Measurements from ENCODE around the gene BMPER.

BMPER gene

DNA sequence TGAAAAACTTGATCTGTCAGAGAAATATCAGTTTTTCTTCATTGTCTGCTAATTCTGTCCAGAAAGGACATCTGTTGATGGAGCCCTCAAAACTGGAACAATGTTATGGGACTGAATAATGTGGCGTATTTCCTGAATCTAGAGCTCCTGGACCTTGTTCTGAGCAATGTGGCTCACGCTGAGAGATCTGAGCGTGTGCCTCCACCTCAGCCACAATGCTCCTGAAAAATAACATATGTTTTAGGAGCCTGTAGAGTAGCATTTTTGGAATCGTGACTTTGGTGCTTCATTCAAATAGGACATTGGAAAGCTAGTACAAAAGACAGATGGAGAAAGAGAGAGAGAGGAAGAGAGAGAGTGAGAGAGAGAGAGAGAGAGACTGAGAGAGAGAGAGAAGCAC lies 110.3 kb downstream of the BMPER start:
- no peak overlapping the region for H3K27ac ChIP-seq
- TF ChIP-seq ZFX (IDR thresholded peaks at IDR 0.05) = no peak
- TF ChIP-seq, protein P1, sequence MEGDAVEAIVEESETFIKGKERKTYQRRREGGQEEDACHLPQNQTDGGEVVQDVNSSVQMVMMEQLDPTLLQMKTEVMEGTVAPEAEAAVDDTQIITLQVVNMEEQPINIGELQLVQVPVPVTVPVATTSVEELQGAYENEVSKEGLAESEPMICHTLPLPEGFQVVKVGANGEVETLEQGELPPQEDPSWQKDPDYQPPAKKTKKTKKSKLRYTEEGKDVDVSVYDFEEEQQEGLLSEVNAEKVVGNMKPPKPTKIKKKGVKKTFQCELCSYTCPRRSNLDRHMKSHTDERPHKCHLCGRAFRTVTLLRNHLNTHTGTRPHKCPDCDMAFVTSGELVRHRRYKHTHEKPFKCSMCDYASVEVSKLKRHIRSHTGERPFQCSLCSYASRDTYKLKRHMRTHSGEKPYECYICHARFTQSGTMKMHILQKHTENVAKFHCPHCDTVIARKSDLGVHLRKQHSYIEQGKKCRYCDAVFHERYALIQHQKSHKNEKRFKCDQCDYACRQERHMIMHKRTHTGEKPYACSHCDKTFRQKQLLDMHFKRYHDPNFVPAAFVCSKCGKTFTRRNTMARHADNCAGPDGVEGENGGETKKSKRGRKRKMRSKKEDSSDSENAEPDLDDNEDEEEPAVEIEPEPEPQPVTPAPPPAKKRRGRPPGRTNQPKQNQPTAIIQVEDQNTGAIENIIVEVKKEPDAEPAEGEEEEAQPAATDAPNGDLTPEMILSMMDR (conservative IDR thresholded peaks at IDR 0.05) = no peak

DNA sequence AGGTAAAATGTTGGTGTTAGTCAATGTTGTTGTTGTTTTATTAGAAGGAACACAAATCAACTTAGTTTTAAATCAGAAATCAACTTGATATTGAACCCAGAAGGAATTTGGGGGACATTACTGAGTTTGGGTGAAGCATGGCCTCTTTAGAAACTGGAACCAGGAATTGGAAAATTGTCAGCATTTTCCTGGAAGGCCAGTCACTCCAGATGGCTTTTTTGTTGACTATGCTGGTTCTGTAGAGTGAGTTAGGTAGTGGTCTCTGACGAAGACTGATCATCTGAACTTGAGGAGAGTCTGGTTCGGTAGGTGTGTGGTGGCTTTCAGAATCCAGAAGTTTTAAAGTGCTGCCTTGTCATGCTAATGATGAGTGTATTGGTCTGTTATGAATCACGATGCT lies 111.5 kb downstream of the BMPER start:
- H3K27ac ChIP-seq = no peak overlapping the region
- TF ChIP-seq, protein P1 (conservative IDR thresholded peaks at IDR 0.05) = no peak
- TF ChIP-seq ZFX (IDR thresholded peaks at IDR 0.05) = no peak

DNA sequence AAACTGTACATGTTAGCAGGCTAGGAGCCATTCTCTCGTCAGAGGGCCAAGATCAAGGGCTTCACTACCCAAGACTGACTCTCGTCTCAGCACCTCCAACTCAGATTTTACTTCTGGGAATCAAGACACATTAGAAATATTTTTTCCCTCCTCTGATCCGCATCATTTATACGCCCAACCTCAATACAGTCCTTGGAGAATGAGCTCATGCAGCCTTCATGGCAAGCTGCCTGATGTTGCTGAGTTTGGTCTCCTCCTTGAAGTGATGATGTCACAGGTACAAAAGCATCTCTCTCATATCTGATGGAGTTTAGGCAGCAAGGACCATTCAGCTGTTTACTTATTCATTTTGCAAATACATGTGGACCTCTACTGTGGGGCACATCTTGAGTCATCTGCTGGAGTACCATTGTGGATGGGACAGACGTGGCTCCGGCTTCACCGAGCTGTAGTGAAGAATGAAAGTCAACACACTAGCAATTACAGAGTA lies 114.0 kb downstream of the BMPER start:
- TF ChIP-seq, protein P1 (conservative IDR thresholded peaks at IDR 0.05) = no peak
- no peak for TF ChIP-seq ZFX (IDR thresholded peaks at IDR 0.05)
- H3K27ac ChIP-seq = no peak overlapping the region

DNA sequence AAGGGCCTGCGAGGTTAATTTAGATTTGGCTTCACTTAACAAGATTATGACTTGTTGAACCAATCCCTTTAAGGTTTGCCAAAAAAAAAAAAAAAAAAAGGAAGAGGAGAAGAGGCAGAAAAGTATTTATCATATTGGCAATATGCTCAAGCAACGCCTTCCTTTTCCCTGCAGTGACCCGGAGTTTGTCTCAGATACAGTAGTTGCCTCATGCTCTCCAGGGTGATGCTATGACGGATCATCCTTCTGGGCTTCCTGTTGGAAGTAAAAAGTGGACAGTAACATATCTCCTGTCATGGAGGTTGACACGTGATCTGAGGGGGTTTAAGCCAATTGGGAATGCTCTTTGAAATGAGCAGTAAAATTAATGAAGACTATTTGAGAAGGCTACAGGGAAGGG lies 117.3 kb downstream of the BMPER start:
- TF ChIP-seq, protein P1 (conservative IDR thresholded peaks at IDR 0.05) = no peak
- no peak for TF ChIP-seq ZFX (IDR thresholded peaks at IDR 0.05)
- no peak overlapping the region for H3K27ac ChIP-seq

DNA sequence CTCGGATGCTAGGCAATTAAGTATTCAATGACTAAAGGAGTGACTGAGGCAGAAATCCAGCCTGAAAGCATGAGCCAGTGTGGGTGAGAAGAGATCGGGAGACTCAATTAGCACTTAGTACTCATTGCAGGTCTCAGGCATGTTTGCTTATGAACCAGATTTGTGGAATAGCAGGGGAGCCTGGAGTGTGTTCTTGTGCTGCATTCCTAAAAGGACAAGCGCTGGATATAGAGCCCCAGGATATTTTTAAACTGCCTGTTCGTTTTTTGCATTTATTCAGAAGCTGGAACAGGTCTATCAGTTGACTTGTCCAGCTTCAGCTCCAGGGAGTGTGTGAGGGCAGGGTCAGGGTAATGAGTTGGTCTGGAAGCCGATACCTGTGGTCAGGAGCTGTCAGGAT lies 120.3 kb downstream of the BMPER start:
- TF ChIP-seq ZFX (IDR thresholded peaks at IDR 0.05) = no peak
- TF ChIP-seq, protein P1 (conservative IDR thresholded peaks at IDR 0.05) = no peak
- no peak overlapping the region for H3K27ac ChIP-seq

DNA sequence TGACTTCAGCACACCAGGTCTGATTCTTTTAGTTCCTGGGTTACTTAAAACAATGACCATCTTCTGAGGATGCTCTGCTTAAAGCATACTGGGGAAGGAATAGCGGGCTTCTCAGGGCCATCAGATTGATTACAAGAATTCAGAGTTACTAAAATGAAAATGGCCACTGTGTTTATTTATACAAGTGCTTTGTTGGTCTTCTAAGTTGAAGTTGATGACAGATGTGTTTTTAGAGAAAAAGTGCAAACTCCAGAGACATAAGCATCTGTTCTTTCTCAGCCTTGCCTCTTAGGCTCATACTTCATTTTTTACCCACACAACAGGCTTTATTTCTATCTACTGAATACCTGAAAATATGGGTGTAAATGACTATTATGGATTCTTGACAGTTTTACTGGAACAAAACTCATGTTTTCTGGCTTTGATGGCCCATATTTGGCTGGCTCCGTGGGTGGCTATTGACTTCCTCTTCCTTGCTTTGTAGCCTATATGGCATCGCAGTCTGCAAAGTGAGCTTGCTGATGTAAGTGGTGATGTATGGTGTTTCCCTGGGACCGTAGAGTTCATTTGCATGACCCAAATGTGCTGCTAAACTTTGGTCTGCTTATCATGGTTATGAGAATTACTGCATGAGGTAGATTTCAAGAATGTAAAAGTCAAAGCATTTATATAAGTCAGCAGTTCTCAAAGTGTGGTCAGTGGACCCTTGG lies 121.3 kb downstream of the BMPER start:
- H3K27ac ChIP-seq = no peak overlapping the region
- TF ChIP-seq, protein P1 (conservative IDR thresholded peaks at IDR 0.05) = no peak
- TF ChIP-seq ZFX (IDR thresholded peaks at IDR 0.05) = no peak

DNA sequence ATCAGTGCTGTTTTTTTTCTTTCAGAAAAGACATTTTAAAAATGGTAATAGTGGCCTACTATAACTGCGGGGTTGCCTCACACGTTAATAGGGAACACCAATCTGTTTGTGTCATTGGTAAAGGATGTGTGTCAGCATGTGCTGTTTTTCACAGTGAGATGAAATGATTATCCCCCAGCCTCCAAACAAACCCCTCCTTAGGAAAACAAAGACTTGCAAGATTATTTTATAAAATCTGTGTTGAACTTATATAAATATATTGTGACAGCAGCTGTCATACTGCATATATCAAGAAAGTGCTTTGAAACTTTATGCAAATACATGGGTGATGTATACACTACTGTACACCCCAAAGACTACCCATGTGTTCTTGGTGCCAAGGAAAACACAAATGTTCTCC lies 125.8 kb downstream of the BMPER start:
- TF ChIP-seq, protein P1 (conservative IDR thresholded peaks at IDR 0.05) = no peak
- no peak for TF ChIP-seq ZFX (IDR thresholded peaks at IDR 0.05)
- H3K27ac ChIP-seq = no peak overlapping the region
